NCI-H510A (cell line): ENCODE results near the gene OTUB1.

ENCODE experiments used
- DNase-seq: peaks from one replicate; lab custom pipeline; 2025; lab: John Stamatoyannopoulos, UW

Gene OTUB1

GRCh38 chr11:64025205-64025604 is 39.0 kb downstream of the OTUB1 start:
- DNase-seq: no peak

DNA sequence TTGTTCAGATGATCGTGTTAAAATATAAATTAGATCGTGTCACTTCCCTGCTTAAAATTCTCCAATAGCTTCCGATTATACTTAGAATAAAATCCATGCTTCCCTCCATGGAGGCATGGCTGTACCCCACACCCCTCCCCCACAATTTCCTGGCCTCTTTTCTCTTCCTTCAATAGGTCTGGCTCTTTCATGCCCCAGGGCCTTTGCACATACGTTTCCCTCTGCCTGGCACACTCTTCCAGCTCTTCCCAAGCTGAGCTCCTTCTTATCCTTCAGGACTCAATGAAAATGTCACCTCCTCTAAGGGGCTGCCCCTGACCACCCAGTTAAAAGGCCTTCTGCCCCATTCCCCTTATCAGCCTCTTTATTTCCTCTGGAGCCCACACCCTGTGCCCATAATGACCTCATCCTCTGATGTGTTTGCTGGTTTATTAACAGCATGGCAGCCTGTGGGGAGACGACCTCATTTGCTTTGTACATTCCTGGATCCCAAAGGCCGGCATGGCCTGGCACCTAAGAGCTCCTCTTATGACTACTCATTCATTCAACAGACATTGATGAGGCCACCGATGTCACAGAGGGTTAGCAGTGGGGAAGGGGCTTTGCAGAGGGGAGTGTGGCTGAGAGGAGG is 40.5 kb downstream of the OTUB1 start:
- no peak for DNase-seq

GRCh38 chr11:64027651-64028397 is 41.6 kb downstream of the OTUB1 start:
- no peak for DNase-seq

DNA sequence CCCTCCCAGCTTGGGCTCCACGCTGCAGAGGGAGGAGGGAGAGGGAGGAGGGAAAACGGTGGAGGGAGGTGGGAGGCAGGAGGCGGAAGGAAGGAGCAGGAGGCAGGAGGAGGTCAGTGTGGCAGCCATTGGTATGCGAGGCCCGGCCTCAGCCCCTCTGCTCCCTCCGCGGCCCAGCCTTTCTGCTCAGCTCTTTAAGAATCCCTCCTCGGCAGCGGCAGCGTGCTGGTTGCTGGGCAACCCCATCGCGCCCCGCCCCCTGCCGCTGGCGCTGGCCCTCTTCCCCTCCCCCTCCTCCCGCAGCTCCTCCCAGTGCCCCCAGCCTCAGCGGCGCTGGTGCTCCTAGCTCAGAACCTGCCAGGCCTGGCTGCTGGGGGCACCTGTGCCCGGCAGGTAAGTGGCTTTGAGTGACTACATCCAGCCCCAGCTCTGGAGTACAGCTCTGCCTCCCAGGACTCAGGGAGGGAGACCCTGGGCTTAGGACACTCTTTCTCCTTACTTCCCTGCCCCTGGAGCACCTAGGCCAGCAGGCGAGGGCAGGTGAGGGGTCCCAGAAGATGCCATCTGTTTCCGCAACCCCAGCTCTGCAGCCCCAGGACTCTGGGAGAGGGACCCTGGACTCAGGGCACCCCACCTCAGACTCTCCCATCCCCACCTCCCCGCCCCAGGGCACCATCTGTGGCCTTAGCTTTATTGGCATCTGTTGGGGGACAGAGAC is 42.3 kb downstream of the OTUB1 start:
- DNase-seq: peak; percentile 77

- DNase-seq: no peak
These were observed 43.5 kb downstream of the OTUB1 start for GRCh38 chr11:64029773-64030172.

- DNase-seq: no peak
These were observed 44.8 kb downstream of the OTUB1 start for GRCh38 chr11:64031001-64031400.

DNA sequence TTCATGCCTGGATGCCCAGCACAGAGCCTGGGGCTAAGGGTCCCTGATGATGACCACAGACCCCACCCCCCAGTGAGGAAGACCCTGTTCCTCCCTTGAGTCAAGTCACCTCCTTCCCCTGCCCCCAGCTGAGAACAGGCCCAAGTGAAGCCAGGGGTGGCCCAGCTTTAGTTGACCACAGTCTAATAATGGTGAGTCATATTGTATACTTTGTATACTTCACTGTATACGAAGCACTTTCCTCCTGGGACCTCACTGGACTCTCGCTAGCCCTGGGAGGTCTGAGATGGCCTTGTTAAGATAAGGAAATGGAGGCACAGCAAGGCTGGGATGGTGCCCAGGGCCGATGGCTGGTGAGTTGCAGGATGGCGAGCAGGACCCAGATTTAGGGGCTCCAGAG is 45.8 kb downstream of the OTUB1 start:
- DNase-seq: no peak

DNA sequence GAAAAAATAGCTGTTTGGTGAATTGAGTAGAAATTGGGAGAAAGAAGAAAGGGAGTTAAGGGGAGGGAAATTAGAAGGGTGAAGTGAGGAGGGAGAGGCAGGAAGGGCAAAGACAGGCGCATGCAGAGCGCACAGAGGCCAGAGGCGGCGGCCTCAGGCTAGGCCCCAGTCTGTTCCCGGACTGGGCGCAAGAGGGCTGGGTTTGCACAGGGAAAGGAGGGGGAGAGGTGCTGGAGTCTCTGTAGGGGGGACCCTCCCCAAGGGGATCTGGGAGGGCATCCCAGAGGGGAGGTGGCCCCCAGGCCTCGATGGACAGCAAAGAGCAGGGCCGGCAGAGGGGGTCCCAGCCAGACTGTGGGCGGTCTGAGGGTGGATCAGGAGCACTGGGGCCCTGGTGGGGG is 48.2 kb downstream of the OTUB1 start:
- DNase-seq: no peak

GRCh38 chr11:64035081-64035524 is 48.9 kb downstream of the OTUB1 start:
- no peak for DNase-seq

- DNase-seq: no peak
These were observed 49.3 kb downstream of the OTUB1 start, which contains the start of gene FLRT1 for GRCh38 chr11:64035576-64035975. Gene FLRT1, plus strand, starts transcription at chr11:64035931. Its CDS starts 80,337 bp downstream, at chr11:64116268.

GRCh38 chr11:64036087-64037026 is 50.1 kb downstream of the OTUB1 start:
- DNase-seq: no peak

GRCh38 chr11:64037027-64037634 is 50.9 kb downstream of the OTUB1 start:
- no peak for DNase-seq

DNA sequence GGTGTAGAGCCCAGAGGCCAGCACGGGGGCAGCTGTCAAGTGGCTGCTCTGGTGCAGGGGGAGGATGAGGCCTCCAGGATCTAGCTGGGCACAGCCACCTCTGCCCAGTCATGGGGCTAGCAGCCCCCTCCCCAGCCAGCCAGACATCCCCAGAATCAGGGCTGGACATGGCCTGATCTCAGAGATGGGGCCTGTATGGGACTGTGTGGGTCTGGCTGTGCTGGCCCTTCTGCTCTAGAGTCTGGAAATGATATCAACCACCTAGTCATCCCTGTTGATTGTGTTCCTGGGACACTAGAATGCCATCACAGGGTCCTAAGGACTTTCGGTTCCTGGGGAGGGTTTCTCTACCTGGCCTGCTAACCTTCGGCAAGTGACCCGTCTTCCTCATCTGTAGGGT is 52.3 kb downstream of the OTUB1 start:
- DNase-seq: no peak

DNA sequence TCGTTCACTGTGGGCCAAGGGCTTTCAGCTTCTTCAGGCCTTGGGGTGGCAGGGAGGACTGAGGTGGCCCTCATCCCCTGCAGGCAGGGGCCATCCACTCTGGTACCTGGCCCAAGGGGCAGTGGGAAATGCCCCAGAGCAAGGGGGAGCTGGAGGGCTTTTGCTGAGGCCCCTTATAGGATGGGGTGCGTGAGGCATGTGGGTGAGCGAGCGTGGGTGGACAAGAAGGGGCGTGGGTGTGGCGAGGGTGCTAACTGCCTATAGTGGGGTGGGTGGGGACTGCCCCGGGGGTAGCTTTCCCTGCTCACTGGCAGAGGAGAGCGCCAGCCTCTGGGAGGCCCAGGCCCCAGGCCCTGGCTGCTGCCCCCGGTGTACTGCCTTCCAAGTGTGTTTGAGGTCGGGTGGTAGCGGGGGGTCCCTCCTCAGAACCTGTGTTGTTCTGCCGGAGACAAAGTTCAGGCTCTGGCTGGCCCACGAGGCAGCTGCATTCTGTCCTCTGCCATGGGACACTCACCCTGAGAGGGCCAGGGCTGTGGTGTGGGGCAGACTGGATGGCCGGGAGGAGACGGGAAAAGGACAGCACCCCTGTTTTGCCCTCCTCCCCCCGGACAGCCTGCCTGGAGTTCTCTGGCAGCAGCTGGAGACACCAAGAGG is 52.9 kb downstream of the OTUB1 start:
- DNase-seq: no peak

- DNase-seq: no peak
These were observed 54.6 kb downstream of the OTUB1 start for GRCh38 chr11:64040684-64041322.

- no peak for DNase-seq
These were observed 55.6 kb downstream of the OTUB1 start for GRCh38 chr11:64041846-64042245.

DNA sequence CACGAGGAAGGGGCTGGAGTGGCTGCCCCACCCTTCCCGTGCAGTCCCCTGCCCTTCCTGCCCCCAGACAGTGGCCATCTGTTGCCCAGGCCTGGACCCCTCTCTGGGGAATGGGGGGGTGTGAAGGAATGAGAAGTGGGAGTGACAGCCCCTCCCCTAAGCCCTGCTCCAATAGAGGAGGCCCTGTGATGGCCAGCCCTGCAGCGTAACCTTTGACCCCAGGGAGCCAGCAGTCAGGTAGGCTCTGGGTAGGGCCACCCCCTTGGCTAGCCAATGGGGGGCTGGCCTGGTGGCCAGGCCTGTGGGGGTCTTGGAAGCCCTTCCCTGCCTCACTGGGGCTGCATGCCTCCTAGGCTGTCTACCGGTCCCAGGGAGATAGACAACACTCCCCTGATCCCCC is 56.1 kb downstream of the OTUB1 start:
- DNase-seq: no peak

DNA sequence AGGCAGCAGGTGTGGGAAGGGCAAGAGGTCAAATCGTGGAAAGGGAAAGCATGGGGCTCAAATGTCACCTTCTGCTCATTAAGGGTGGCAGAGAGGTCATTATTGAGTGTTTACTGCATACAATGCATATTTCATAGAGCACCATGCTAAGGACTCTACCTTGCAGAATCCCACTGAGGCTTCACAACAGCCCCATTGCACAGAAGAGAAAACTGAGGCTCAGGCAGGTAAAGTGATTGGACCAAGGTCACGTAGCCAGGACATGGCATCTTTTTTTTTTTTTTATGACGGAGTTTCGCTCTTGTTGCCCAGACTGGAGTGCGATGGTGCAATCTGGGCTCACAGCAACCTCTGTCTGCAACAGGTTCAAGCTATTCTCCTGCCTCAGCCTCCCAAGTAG is 57.3 kb downstream of the OTUB1 start:
- DNase-seq: no peak

DNA sequence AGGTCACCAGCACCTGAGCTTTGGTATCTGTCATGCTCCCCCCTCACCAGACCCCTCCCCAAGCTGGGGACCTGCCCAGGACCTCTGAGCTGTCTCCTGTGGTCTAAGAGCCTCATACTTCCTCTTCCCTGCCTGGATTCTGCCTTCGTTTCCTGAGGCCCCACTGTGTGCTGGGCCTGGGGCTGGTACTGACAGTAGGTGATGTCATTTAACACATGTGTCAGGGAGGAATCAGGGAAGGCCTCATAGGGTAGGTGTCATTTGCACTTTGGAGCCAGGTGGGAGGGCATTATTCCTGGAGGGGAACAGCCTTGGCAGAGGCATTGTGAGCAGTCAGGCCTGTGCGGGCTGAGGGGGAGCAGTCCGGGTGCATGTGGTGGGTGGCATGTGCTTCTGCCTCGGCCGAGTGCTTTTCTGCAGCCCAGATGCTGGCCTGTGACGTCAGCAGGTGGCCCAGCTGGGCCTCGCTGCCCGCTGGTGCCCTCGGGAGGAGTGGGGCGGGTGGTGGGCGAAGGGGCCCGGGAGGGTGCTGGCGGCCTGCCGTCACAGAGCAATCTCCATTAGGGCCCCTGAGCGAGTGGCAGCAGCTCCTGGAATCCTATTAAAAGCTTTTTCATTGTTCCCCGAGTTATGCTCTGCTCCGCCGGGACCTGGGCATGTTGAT is 58.6 kb downstream of the OTUB1 start:
- no peak for DNase-seq

- no peak for DNase-seq
These were observed 59.5 kb downstream of the OTUB1 start for GRCh38 chr11:64045700-64046099.
